Measurements from ENCODE around the gene ANKRD13D. TPM values are rescaled to one million over a fixed set of nuclear protein-coding genes. Genes with fewer than 3 reads are reported as not detected.

Gene ANKRD13D
- total RNA-seq, 4 donors from 2014 or later = 5.8 to 10.6 (median 9.7) TPM

- ATAC-seq (peak; percentile 44 to 58), DNase-seq (no peak)
- in situ Hi-C loops (cut with MboI; ENCODE audit: low sequenced_read_pairs in 4 of 4) = loop anchor here in 3 of 4 donors (5.0 to 10.0 kb wide), 3 partner anchors 46 to 118 kb away; no protein-coding TSS in a partner anchor
- TF ChIP-seq POLR2A (IDR thresholded peaks at IDR 0.05) = no peak
- H3K27ac ChIP-seq = peak within 1 kb of the TSS; percentile 74 to 89 (median 79)
- H3K36me3 ChIP-seq = peaks cover 0 to 6% of the 10 kb centered on the region in 2 donors
- H3K4me3 ChIP-seq = peak within 1 kb of the TSS; percentile 79 to 91 (median 88)
- no peaks in the 10 kb centered on the region for H3K9me3 ChIP-seq
- no peaks in the 10 kb centered on the region for H3K27me3 ChIP-seq
- intact Hi-C loops (cut with DNase I; ENCODE audit: low total_unique reads) = loop anchor here (1.0 to 5.0 kb wide), 3 partner anchors 23 to 51 kb away; partner anchors contain the start of genes ANKRD13D and SSH3
- peaks cover 49 to 59% of the 10 kb centered on the region in 2 donors for H3K4me1 ChIP-seq
These were observed 22.5 kb upstream of the ANKRD13D start, which contains the start of gene GRK2 for GRCh38 chr11:67266449-67267187. TSS of gene GRK2 (plus strand) at chr11:67266473. CDS start at chr11:67266700, 227 bp downstream.

DNA sequence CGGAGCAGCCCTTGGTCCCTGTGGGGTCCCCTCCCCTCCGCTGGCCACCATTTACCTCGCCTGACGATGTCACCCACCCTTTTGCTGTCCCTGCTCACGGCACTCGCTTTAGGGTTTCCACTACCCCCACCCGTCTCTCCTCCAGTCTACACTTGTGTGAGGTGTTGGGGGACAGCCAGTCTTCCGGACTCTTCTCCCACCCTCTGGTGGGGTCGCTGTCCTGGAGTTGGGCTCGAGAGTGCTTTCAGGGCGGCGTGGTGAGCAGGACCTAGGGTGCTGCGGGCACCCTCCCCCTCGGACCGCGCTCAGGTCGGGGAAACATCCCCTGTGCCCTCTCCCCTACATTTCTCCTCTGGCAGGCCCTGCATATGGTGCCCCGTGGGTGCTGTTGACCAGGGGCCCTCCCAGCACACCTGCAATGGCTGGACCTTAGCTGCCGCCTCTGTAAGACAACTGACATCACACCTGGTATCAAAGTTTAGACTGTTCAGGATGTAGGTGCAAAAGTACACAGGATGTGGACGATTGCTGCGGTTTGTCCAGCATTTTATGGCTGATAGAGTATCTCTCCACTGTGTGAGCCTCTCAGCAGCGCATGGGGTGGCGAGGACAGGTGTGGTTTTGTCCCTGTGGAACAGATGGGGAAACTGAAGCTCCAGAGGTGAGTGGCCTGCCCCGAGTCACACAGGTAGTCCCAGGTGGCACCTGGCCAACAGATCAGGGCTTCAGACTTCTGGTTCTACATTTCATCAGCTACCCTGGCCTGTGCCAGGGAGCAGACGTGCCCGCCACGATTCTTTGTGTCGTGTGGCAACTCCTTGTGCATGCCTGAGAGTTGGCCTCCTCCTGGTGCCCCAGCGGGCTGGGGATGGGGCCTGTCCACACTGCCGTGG, 21.7 kb upstream of the ANKRD13D start:
- Histone ChIP-seq H3K9me3 (no peaks in the 10 kb centered on the region), H3K36me3 (peaks cover 0 to 6% of the 10 kb centered on the region in 2 donors), H3K4me1 (peaks cover 57 to 63% of the 10 kb centered on the region in 2 donors), H3K27ac (peak overlapping the region; percentile 69 to 89 (median 78)), H3K4me3 (peak overlapping the region; percentile 79 to 91 (median 88)), H3K27me3 (no peaks in the 10 kb centered on the region)
- intact Hi-C loops (cut with DNase I; ENCODE audit: low total_unique reads) (loop anchor here (5.0 kb wide), 1 partner anchor 35 kb away; the partner anchor contains the start of gene SSH3), in situ Hi-C loops (cut with MboI; ENCODE audit: low sequenced_read_pairs in 4 of 4) (loop anchor here in 3 of 4 donors (5.0 to 10.0 kb wide), 3 partner anchors 45 to 117 kb away; no protein-coding TSS in a partner anchor)
- ATAC-seq (no peak), DNase-seq (no peak)
- TF ChIP-seq, protein P1, sequence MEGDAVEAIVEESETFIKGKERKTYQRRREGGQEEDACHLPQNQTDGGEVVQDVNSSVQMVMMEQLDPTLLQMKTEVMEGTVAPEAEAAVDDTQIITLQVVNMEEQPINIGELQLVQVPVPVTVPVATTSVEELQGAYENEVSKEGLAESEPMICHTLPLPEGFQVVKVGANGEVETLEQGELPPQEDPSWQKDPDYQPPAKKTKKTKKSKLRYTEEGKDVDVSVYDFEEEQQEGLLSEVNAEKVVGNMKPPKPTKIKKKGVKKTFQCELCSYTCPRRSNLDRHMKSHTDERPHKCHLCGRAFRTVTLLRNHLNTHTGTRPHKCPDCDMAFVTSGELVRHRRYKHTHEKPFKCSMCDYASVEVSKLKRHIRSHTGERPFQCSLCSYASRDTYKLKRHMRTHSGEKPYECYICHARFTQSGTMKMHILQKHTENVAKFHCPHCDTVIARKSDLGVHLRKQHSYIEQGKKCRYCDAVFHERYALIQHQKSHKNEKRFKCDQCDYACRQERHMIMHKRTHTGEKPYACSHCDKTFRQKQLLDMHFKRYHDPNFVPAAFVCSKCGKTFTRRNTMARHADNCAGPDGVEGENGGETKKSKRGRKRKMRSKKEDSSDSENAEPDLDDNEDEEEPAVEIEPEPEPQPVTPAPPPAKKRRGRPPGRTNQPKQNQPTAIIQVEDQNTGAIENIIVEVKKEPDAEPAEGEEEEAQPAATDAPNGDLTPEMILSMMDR (IDR thresholded peaks at IDR 0.05 in 4 of 5, conservative IDR thresholded peaks at IDR 0.05 in 1 of 5) = no peak
- no peak for TF ChIP-seq POLR2A (IDR thresholded peaks at IDR 0.05)

- H3K9me3 ChIP-seq = no peaks in the 10 kb centered on the region
- peak overlapping the region; percentile 79 to 91 (median 88) for H3K4me3 ChIP-seq
- TF ChIP-seq, protein P1 (IDR thresholded peaks at IDR 0.05 in 4 of 5, conservative IDR thresholded peaks at IDR 0.05 in 1 of 5) = no peak
- no peak for TF ChIP-seq POLR2A (IDR thresholded peaks at IDR 0.05)
- H3K36me3 ChIP-seq = peaks cover 0 to 6% of the 10 kb centered on the region in 2 donors
- H3K4me1 ChIP-seq = peaks cover 60 to 64% of the 10 kb centered on the region in 2 donors
- no peaks in the 10 kb centered on the region for H3K27me3 ChIP-seq
- peak overlapping the region; percentile 69 to 89 (median 78) for H3K27ac ChIP-seq
- DNase-seq = no peak
- in situ Hi-C loops (cut with MboI; ENCODE audit: low sequenced_read_pairs in 4 of 4) (loop anchor here in 3 of 4 donors (5.0 to 10.0 kb wide), 3 partner anchors 44 to 116 kb away; no protein-coding TSS in a partner anchor), intact Hi-C loops (cut with DNase I; ENCODE audit: low total_unique reads) (loop anchor here (5.0 kb wide), 1 partner anchor 34 kb away; the partner anchor contains the start of gene SSH3)
- ATAC-seq = no peak
These were observed 20.8 kb upstream of the ANKRD13D start for GRCh38 chr11:67268081-67268961.

- H3K27ac ChIP-seq = peak overlapping the region; percentile 24 to 89 (median 63)
- peaks cover 0 to 6% of the 10 kb centered on the region in 2 donors for H3K36me3 ChIP-seq
- in situ Hi-C loops (cut with MboI; ENCODE audit: low sequenced_read_pairs in 4 of 4) = loop anchor here in 3 of 4 donors (5.0 to 10.0 kb wide), 3 partner anchors 43 to 116 kb away; no protein-coding TSS in a partner anchor
- TF ChIP-seq, protein P1 (IDR thresholded peaks at IDR 0.05 in 4 of 5, conservative IDR thresholded peaks at IDR 0.05 in 1 of 5) = no peak
- no peak for TF ChIP-seq POLR2A (IDR thresholded peaks at IDR 0.05)
- intact Hi-C loops (cut with DNase I; ENCODE audit: low total_unique reads) = loop anchor here (5.0 kb wide), 1 partner anchor 33 kb away; the partner anchor contains the start of gene SSH3
- H3K4me1 ChIP-seq = peaks cover 66 to 70% of the 10 kb centered on the region in 2 donors
- DNase-seq = no peak
- H3K9me3 ChIP-seq = no peaks in the 10 kb centered on the region
- peak overlapping the region in 2 of 4 donors; percentile 7 to 29 for H3K4me3 ChIP-seq
- ATAC-seq = no peak
- no peaks in the 10 kb centered on the region for H3K27me3 ChIP-seq
These were observed 20.2 kb upstream of the ANKRD13D start for GRCh38 chr11:67268962-67269268.

Data from gastrocnemius medialis (tissue), 4 donors.